T-helper 2 cell (primary cell): ENCODE data around the gene CCHCR1.
"Not testable (repeated sequence)": the region's sequence is repeated elsewhere in the genome, so short reads cannot be mapped to it uniquely, and the experiment has no call there.

Experiments
- DNase-seq, 5 experiments: peaks; one replicate each; pipeline versions ENCODE4 v3.0.0 to v3.0.0-alpha.2; 2012 to 2022
- total RNA-seq, 2 donors: gene quantifications; one replicate each; lab custom pipeline; 2026; lab: John Stamatoyannopoulos, UW

CCHCR1 gene, protein sequence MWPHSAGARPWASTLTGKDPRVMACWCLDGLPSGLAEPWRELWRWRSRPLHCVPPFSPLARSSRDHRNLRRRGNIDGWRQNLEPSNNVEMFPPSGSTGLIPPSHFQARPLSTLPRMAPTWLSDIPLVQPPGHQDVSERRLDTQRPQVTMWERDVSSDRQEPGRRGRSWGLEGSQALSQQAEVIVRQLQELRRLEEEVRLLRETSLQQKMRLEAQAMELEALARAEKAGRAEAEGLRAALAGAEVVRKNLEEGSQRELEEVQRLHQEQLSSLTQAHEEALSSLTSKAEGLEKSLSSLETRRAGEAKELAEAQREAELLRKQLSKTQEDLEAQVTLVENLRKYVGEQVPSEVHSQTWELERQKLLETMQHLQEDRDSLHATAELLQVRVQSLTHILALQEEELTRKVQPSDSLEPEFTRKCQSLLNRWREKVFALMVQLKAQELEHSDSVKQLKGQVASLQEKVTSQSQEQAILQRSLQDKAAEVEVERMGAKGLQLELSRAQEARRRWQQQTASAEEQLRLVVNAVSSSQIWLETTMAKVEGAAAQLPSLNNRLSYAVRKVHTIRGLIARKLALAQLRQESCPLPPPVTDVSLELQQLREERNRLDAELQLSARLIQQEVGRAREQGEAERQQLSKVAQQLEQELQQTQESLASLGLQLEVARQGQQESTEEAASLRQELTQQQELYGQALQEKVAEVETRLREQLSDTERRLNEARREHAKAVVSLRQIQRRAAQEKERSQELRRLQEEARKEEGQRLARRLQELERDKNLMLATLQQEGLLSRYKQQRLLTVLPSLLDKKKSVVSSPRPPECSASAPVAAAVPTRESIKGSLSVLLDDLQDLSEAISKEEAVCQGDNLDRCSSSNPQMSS
- 13.4 to 20.9 reads per million in 2 donors for total RNA-seq

DNA sequence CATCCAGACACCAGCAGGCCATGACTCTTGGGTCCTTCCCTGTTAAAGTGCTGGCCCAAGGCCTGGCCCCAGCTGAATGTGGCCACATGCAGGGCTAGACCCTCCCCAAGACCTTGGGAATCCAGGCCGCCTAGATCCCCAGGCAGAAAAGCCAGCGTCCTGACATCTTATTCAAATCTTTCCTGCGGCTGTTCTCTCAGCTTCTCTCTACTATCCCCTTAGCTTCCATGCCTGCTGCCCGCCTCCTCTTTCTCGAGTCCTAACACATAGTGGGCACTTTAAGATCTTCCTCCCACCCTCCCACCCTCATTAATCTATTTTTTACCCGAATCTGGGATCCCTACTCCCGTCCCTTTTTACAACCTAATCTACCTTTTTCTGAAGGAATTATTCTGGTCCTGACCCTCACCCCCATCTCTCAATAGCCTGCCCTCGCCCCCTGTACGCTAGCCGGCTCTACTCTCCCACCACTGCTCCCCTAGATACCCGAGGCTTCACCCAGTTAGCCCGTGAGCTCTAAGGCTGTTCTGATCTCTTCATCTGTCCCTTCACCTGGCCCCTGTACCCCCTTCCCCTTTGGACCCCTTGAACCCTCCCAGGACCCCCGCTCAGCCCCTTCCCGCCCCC is at the start of gene CCHCR1:
Gene CCHCR1, minus strand, starts transcription at position 290 of the 627 bp plus-strand sequence. Its CDS starts 202 bp downstream, at position 88.
- no peak for DNase-seq

DNA sequence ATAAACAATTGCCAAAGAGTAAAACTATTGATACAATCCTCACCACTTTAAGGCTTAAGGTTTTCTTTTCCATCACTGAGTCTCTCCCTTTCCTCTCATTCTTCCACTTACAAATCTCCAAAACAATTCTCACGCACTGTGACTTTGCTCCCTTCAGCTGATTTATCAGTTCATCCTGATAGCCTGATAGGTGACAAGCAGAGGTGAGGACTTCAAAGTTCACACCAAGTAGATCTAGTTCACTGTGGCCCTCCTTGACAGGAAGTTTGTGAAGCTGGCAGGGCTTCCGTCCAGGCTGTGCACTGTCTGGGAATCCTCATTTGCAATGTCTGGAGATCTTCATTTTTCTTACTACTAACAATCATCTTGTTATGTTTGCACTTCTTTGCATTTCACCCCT is 48.0 kb upstream of the CCHCR1 start:
- no peak for DNase-seq

DNA sequence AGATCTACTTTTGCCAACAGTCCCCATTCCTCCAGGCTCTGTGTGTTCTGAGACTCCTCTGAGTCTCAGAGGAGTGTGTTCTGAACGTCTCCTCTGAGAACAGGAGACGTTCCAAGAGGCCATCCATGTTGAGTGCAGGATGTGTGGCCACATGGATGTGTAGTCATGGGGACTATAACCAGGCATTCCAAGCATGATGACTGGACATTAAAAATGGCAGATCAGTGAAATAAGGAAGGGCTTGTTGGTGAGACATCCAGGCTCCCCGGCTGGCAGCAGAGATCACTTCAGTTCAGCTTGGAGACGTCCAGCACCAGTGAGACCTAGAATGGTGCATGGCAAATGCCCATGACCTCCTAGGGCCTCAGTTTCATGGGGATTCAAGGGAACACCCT is 47.1 kb upstream of the CCHCR1 start:
- DNase-seq, result no peak

DNA sequence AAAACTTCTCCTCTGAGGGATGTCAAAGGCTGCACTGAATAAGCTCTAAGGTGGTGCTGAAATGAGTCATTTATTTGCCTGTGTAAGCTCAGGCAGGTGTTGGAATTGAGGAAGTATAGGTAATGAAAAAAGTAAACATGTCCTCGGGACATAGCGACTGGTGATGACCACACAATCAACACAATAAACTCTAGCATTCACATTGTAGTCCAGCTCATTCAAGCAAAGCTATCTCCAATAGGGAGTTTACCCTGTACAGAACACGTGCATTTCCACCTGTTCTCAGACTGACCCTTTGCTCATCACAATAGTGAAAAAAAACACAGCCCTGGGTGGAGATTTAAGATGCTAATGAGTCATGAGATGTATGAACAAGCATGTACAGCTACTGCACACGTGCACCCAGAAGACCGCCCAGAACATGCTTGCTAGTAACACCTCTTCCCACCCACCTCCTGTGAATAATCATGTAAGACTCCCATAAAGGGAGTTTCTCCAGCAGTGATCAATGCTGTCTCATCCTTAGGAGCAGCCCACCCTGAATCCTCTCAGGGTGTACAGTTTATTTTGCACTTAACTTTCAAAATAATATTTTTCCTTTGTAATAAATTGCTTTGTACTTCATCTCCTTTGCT is 45.9 kb upstream of the CCHCR1 start:
- DNase-seq, result peak in 3 of 5 experiments; percentile 44 to 81 (median 52)

DNA sequence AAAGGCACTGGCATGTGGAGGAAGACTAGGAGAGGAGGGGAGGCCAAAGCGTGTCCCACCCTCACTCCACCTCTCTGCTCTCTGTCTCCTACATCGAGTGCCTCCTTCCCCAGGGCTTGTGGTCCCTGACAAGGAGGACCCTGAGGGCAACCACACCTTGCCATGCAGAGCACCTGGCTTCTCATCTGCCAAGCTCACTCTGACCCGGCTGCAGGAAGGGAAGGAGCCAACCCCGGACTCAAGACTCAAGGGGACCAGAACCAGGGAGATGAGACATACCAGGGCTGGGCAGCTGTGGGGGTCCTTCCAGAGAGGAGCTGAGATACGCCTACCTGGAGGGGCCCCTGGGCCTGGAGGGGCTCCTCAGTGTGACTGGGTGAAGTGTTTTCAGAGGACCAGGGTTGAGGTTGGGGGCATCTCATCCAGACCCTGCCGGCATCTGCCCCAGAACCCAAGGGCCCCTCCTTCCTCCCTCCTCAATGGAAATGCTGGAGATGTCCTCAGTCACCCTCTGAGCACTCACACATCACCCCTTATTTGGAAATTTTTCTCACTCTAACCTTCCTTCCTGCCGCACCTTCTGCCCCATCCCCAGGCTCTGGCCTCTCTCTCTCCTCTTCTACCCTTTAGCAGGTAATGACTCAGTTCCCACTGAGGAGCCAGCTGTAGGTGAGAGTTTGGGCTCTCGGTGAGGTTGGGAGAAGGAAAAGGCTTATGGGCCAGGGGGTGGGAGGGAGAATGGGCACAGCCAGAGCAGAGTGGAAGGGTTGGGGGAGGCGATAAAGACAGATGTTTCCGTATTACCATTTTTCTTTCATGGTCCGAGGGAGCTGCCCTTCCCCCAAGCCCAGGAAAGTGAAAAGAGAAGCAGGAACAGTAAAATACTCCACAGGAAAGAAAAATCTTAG is 44.9 kb upstream of the CCHCR1 start:
- DNase-seq, result peak in 1 of 5 experiments; percentile 21

DNA sequence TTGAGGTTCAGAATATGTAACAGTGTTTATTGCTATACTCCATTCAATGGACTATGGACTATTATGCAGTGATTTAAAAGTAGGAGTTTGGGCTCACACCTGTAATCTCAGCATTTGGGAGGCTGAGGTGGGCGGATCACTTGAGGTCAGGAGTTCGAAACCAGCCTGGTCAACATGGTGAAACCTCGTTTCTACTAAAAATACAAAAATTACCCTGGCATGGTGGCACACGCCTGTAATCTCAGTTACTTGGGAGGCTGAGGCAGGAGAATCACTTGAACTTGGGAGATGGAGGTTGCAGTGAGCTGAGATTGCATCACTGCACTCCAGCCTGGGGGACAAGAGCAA is 41.5 kb upstream of the CCHCR1 start:
- not testable (repeated sequence) for DNase-seq

DNA sequence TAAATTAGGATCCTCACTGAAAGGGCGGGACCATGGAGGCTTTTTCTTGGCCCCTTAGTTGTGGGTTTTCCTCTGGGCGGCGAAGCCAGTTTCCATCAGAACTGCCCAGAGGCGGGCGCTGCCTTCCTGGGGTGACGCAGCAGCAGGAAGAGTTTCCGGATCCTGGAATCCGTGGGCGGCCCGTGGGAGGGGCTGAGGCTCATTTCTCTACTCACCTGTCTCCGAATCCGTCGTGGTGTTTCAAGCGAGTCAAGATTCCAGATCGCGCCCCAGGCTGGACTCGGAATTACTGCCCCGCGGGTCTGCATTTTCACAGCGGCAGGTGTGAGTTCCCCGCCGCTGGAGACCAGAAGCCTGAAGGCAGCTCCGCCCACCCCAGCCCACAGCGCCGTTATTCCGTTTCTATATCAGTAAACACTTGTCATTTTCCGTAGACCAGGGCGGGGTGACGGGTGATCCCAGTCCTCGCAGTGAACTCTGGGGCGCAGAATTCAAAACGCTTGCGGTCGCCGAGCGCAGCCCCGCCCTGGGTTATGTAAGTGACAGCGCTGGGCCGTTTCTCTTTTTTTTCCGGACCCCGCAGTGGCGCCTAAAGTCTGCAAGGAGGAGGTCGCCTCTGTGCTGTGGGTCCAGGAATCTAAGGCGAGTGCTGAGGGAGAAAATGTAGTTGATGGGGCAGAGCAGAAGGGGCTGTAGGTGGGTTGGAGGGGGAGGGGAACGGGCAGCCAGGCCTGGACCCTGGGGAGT is 40.1 kb upstream of the CCHCR1 start:
- DNase-seq, result peak; percentile 76 to 97 (median 94)

DNA sequence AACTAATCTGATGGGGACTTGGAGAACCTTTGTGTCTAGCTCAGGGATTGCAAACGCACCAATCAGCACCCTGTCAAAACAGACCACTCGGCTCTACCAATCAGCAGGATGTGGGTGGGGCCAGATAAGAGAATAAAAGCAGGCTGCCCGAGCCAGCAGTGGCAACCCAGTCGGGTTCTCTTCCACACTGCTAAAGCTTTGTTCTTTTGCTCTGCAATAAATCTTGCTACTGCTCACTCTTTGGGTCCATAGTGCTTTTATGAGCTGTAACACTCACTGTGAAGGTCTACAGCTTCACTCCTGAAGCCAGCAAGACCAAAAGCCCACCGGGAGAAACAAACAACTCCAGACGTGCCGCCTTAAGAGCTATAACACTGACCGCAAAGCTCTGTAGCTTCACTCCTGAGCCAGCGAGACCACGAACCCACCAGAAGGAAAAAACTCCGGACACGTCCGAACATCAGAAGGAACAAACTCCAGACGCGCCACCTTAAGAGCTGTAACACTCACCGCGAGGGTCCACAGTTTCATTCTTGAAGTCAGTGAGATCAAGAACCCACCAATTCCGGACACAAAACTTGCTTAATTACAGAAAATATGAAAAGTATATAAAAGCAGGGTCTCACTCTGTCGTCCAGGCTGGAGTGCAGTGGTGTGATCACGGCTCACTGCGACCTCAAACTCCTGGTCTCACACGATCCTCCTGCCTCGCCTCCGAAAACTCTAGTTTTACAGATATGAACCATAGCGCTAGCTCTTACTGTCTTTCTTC is 38.8 kb upstream of the CCHCR1 start:
- DNase-seq, result not testable (repeated sequence)

DNA sequence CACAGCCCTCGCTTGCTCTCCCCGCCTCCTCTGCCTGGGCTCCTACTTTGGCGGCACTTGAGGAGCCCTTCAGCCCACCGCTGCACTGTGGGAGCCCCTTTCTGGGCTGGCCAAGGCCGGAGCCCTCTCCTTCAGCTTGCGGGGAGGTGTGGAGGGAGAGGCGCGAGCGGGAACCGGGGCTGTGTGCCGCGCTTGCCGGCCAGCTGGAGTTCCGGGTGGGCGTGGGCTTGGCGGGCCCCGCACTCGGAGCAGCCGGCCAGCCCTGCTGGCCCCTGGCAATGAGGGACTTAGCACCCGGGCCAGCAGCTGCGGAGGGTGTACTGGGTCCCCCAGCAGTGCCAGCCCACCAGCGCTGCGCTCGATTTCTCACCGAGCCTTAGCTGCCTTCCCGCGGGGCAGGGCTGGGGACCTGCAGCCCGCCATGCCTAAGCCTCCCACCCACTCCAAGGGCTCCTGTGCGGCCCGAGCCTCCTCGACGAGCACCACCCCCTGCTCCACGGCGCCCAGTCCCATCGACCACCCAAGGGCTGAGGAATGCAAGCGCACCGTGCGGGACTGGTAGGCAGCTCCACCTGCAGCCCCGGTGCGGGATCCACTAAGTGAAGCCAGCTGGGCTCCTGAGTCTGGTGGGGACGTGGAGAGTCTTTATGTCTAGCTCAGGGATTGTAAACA is 37.8 kb upstream of the CCHCR1 start:
- not testable (repeated sequence) for DNase-seq

DNA sequence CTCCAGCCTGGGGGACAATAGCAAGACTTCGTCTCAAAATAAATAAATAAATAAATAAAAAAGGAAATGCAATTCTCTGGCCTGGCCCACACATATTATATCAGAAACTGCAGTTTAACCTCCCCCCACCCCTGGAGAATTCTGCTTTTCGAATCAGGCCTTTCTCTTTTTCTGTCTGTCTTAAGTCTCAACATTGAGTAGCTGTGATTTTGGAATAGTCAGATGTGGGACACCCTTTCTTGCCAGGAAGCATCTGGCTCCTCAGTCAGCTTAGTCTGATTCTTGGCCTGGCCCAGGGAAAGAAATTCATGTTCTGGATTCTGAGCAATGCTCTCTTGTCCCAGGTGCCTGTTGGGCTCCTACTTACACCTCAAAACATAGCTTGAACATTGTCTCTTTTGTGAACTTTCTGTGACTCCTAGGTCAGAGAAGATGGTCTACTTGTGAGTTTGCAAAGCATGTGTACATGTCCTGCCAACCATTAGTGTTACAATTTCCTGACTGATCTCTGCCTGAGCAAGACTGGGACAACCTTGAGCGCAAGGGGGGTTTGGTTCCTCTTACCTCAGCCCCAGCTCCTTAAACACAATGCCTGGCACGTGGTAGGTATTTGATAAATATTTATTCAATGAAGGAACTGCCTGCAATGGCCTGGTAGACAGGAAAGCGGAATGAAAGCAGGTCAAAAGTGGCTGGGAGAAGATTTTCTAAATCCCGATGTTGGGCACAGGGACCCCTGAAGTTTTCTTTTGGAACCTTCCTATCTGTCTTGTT is 36.6 kb upstream of the CCHCR1 start:
- DNase-seq, result no peak

DNA sequence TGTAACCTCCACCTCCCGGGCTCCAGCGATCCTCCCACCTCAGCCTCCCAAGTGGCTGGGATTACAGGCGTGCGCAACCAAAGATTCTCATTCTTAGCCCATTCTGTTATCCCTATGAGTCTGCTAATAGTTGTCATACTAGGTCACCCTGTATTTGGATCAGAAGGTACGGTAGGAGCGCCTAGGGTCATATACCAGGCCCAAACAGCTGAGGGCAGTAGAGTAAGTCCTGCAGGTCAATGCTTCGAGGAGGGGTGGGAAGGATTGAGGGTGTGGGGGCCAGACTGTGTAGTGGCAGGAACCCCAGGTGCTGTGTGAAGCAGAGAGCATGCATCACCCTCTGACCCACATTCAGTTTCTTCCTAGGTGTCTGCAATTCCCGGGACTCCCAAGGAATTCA is 35.6 kb upstream of the CCHCR1 start:
- DNase-seq, result no peak

DNA sequence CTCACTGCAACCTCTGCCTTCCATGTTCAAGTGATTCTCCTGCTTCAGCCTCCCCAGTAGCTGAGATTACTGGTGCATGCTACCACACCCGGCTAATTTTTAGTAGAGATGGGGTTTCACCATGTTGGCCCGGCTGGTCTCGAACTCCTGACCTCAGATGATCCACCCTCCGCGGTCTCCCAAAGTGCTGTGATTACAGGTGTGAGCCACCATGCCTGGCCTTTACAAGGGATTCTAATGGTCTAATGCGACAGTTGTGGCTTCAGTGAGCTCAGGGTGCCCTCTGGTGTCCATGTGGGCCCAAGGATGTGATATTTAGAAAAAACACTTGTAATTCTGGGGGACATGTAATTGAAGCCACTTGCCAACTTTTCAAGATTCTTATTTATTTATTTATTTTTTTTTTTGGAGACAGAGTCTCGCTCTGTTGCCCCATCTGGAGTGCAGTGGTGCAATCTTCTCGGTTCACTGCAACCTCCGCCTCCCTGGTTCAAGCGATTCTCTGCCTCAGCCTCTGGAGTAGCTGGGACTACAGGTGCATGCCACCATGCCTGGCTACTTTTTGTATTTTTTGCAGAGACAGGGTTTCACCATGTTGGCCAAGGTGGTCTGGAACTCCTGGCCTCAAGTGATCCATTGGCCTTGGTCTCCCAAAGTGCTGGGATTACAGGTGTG is 35.0 kb upstream of the CCHCR1 start:
- peak in 4 of 5 experiments; percentile 29 to 75 (median 37) for DNase-seq

DNA sequence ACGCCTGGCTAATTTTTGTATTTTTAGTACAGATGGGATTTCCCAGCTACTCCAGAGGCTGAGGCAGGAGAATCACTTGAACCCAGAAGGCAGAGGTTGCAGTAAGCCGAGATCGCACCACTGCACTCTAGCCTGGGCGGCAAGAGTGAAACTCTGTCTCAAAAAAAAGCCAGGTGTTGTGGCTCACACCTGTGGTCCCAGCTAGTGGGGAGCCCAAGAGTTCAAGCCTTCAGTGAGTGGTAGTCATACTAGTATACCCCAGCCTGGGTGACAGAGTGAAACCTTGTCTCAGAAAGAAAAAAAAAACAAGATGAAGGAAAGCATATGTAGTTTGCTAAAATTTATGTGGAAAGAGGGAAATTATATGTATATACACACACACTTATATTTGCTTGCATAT is 32.9 kb upstream of the CCHCR1 start:
- no peak for DNase-seq

DNA sequence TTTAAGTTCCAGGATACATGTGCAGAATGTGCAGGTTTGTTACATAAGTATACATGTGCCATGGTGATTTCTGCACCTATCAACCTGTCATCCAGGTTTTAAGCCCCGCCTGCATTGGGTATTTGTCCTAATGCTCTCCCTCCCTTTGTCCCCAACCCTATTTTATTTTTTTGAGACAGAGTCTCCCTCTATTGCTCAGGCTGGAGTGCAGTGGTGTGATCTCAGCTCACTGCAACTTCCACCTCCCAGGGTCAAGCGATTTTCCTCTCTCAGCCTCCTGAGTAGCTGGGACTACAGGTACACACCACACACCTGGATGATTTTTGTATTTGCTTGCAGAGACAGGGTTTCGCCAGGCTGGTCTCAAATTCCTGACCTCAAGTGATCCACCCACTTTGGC is 31.6 kb upstream of the CCHCR1 start:
- DNase-seq, result not testable (repeated sequence)

DNA sequence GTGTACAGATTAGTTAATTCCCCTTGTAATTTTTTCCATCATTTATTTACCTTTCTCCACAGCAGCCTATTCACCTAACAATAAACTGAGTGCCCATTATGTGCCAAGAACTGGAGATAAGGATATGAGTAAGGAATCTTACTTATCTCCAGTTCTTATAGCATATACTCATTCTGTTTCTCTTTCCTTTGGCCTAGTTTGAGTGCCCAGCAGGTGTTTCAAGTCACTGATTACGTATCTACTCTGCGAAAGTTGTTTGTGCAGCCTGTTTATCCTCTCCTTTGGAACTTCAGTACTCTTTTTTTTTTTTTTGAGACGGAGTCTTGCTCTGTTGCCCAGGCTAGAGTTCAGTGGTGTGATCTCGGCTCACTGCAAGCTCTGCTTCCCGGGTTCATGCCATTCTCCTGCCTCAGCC is 30.2 kb upstream of the CCHCR1 start:
- DNase-seq, result no peak

DNA sequence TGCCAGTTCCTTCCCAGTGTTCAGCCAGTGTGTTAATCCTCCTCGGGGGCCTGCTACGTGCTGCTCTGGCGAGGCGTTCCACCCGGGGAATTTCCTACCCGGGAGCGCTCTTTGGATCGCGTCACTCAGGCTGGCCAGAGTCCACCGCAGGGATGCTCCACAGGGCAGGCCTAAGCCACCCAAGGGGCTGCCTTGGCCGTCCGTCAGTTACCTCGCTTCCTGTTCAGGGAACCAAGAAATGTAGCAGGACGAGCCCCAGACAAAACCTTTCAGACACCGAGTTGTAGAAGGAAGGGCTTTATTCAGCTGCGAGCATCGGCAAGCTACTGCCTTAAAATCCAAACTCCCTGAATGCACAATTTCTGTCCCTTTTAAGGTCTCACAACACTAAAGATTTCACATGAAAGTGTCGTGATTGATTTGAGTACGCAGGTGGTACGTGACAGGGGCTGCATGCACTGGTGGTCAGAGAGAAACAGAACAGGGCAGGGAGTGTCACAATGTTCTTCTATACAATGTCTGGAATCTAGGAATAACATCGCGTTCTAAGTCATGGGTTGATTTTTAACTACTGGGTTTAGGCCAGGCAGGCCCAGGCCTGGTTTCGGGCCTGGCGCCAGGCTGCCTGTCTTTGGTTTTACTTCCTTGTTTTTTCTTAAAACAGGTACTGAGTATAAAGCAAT is 28.6 kb upstream of the CCHCR1 start:
- DNase-seq, result no peak

DNA sequence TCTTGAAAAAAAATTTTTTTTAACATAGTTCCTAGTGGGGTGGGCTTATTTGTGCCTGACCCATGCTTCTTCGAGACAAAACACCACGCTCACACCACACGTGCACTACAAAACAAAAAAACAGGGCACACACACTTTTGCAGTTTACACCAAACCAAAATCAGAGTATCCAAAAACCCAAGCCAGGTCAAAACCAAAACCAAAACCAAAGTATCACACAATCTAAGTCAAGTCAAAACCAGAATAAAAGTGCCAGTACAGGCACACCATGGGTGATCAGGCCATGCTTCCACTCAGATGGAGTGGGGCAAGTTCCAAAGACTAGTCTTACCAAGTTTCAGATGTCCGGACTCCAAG is 28.1 kb upstream of the CCHCR1 start:
- DNase-seq, result peak in 1 of 5 experiments; percentile 47
